WI38 (cell line): ENCODE data around the gene DDX39A.
A peak's percentile ranks its signal among the peaks of the same experiment; 100 is the strongest.

Experiments used
- H3K4me3 ChIP-seq: 2 replicates; pipeline ENCODE4 v1.5.1; 2011; ENCODE audit warnings: low read depth, mild to moderate bottlenecking, control low read depth, low read length
- TF ChIP-seq, protein P1 (sequence below): IDR thresholded peaks from 2 replicates; pipeline ENCODE4 v1.5.1; 2012; ENCODE audit warnings: low read depth, mild to moderate bottlenecking, control low read depth, low read length

The DDX39A gene

DNA sequence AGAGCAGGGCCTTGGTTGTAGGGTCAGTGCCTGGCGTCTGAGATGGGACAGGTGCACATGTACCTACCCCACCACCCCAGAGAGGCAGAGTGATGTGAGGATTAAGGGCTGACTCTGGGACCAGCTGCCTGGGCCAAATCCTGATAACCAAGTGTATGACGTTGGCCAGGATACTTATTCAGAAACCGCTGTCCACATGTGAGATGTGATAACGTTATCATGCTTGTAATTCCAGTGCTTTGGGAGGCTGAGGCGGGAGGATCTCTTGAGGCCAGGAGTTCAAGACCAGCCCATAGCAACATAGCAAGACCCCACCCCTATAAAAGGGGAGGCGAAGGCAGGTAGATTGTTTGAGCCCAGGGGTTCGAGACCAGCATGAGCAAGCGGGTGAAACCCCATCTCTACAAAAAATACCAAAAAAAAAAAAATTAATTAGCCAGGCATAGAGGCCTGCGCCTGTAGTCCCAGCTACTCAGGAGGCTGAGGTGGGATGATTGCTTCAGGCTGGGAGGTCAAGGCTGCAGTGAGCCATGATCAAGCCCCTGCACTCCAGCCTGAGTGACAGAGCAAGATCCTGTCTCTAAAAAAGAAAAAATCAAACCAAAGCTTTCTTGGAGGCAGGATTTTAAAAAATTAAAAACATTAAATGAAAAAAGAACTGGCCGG, 27.9 kb downstream of the DDX39A start:
- no peak overlapping the region for H3K4me3 ChIP-seq
- TF ChIP-seq, protein P1, sequence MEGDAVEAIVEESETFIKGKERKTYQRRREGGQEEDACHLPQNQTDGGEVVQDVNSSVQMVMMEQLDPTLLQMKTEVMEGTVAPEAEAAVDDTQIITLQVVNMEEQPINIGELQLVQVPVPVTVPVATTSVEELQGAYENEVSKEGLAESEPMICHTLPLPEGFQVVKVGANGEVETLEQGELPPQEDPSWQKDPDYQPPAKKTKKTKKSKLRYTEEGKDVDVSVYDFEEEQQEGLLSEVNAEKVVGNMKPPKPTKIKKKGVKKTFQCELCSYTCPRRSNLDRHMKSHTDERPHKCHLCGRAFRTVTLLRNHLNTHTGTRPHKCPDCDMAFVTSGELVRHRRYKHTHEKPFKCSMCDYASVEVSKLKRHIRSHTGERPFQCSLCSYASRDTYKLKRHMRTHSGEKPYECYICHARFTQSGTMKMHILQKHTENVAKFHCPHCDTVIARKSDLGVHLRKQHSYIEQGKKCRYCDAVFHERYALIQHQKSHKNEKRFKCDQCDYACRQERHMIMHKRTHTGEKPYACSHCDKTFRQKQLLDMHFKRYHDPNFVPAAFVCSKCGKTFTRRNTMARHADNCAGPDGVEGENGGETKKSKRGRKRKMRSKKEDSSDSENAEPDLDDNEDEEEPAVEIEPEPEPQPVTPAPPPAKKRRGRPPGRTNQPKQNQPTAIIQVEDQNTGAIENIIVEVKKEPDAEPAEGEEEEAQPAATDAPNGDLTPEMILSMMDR, result no peak

DNA sequence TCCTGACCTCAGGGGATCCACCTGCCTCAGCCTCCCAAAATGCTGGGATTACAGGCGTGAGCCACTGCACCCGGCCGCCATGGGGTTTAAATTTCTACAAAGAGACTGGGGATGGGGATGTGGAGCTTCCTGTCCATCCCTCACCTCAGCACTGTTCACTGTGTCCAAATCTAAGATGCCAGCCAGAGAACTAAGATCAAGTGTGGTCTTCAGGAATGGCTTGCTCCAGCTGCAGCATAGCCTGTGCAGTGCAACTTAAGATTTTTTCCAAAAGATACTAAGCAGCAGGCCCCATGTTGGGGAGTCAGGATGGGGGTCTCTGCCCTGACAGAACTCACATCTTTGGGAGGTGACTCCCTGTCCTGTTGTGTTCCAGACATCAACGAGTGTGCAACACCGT, 28.6 kb downstream of the DDX39A start:
- no peak overlapping the region for H3K4me3 ChIP-seq
- TF ChIP-seq, protein P1, result no peak

DNA sequence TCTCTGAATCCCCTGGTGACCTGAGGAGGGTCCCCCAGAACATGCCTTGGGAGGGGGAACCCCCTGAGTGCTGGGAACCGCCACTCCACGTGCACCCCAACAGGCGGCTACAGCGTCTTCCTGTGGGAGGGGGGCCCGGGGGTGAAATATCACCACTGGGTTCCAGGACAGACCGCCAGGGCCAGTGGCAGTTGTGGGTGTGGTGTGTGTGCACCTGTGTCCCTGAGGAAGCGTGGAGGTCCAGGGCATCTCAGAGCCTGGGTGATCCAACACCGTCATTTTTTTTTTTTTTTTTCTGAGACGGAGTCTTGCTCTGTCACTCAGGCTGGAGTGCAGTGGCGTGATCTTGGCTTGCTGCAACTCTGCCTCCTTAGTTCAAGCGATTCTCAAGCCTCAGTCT, 33.6 kb downstream of the DDX39A start:
- TF ChIP-seq, protein P1, result no peak
- H3K4me3 ChIP-seq, result no peak overlapping the region

DNA sequence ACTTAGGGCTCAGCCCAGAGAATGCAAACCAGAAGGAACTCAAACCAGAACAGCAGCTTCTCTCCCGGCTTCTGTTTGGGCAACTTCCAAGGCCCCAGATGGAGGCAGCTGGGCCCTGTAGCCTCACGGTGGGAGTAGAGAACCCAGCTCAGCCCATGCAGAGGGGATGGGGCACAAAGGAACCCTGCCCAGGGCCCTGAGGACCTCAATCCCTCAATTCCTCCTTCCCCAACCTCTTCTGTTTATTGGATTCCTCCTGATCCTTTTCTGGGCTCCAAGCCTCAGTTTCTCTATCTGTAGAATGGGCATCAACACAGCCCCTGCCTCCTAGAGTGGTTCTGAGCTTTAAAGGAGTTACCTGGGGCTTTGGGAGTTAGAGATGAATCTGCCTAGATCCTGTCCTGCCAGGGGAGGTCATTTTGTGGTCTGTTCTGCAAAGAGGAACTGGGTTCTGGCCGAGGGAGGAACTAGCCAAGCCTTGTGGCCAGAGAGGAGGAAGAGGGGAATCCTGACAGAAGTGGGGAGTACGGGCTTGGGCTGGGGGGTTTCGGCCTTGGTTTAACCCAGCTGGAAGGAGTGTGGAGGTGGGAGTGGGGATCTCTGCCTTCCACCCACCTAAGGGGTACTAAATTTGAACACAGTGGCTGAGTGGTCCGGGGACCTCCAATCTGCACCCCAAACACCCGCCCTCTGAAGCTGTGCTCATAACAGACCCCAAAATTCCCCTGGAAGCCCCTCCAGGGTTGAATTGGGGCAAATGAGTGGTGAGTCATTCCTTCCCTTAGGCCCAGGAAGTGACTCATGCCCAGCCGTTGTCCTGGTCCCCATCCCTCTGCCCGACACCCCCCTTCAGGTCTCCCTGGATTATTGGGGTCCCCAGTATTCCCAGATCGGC, 35.2 kb downstream of the DDX39A start:
- H3K4me3 ChIP-seq, result 0 out of 2 replicates have a peak overlapping the region, but pooled peaks have one; percentile 4
- TF ChIP-seq, protein P1, result no peak

DNA sequence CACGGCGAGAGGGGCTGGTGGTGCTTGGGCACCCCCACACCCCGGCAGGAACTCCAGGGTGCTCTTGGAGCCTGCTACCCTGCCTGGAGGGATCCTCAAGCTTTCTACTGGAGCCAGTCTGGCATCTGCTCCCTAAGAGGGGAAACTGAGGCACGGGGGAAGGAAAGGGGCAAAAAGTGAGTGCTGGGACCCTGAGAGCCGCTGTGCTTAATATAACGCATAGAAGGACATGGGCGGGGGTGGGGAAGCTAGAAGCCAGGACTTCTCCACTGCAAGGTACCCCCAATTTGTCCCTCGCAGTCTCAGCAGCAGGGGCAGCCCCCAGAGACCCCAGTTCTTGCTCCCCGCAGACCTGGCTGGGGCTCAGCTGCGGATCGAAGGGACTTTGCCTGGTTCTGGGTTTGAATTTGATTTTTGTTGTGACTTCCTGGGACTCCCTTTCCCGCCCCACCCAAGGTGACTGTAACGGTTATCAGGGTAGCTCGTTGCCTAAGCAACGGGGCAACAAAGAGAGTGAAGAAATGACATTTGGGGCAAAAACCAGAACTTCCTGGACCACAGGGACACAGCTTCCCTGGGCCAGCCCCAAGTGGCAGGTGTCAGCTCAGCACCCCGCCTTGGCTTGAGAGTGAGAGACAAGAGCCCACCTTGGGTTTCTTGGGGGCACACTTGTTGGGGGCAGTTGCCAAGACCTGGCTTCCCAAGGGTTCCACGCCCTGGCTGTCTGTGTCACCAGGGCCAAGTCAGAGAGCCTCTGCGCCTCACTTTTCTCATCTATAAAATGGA, 37.3 kb downstream of the DDX39A start:
- TF ChIP-seq, protein P1, result no peak
- peak overlapping the region; percentile 67 for H3K4me3 ChIP-seq

DNA sequence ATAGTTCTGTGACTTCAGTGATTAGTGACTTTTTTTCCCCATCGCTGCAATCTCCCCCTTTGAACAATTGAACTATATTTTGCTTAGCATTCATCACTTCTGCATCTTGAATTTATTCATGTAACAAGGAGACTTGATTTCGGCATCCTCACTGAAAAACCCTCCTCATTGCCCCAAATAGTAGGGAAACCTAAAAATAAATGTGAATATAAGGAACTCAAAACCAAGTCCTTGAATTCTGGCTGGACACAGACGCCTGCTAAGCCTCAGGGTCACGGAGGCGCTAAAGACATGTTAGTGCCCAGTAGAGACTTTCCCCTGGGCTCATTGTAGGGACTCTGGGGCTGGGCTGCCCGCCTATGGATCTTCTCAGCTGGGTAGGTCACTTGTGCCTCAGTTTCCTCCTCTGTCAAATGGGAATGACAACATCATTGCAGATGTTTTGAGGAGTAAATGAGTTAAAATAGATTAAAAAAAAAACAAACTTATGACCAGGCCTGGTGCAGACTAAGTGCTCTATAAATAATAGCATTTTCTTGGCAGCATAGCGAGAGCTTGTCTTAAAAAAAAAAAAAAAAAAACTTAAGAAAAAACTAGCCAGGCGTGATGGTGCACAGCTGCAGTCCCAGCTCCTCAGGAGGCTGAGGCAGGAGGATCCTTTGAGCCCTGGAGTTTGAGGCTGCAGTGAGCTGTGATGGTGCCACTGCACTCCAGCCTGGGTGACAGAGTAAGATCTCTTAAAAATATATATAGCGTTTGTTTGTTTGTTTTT, 39.7 kb downstream of the DDX39A start:
- no peak overlapping the region for H3K4me3 ChIP-seq
- TF ChIP-seq, protein P1, result no peak
